K562 (cell line): ENCODE measurements around the gene SLC2A6. TPM values are rescaled to one million over a fixed set of nuclear protein-coding genes. Genes with fewer than 3 reads are reported as not detected.

Experiments used
- ATAC-seq: fragments of 200-7000 bp; cut with Tn5 transposase; 3 replicates; pipeline ENCODE4 v1.9.1; 2020; ENCODE audit warnings: moderate library complexity
- BruUV-seq: library from RNA; stranded (reverse); fragments of 400-500 nt; replicated peaks from 2 replicates; lab custom pipeline; 2021; lab: Mats Ljungman, UMichigan
- CTCF ChIA-PET: fragments of 300-600 bp; formaldehyde crosslinking; extraction: SDS; loops from one replicate; lab custom pipeline; 2021; ENCODE audit warnings: low intra/inter-chr PET ratio; lab: Yijun Ruan, JAX
- POLR2A ChIA-PET: fragments of 300-600, 350-650 bp; sonication (Branson Sonifier 250); formaldehyde crosslinking; extraction: SDS; loops from one replicate; lab custom pipeline; 2021; ENCODE audit warnings: antibody characterized with exemption, inconsistent platforms; lab: Yijun Ruan, JAX
- DNase-seq, 4 experiments: peaks; one replicate each; pipeline versions ENCODE4 v3.0.0 to v3.0.0-alpha.2; 2011 to 2018; ENCODE audit warnings: low spot score in 3 of 4, mixed read lengths in 3 of 4; ENCODE audit errors: extremely low read depth in 1 of 4
- FAIRE-seq: peaks from 2 replicates; lab custom pipeline; 2011; peaks lifted over from hg19 to GRCh38; lab: Jason Lieb, UNC
- H2AFZ ChIP-seq: 2 replicates; pipeline ENCODE4 v1.6.0; 2011; ENCODE audit warnings: low read depth, low read length, control low read depth, inconsistent platforms
- H3K27ac ChIP-seq: fragments of 200-600 bp; 3 replicates; pipeline ENCODE4 v1.8.0; 2011; ENCODE audit warnings: low read depth, mild to moderate bottlenecking, control low read depth, inconsistent platforms, low read length, moderate library complexity, mixed read lengths; ENCODE audit errors: extremely low read depth
- H3K27me3 ChIP-seq, 2 experiments: fragments of 300-600 bp in 1 of 2; 2 replicates in 1 of 2; 3 replicates in 1 of 2; pipeline versions ENCODE4 v1.6.0 to v1.8.0; 2011; ENCODE audit warnings: inconsistent platforms in 2 of 2, low read length in 2 of 2, mild to moderate bottlenecking in 1 of 2, mixed read lengths in 1 of 2, moderate library complexity in 1 of 2; ENCODE audit not compliant: control insufficient read depth in 2 of 2, insufficient read depth in 2 of 2
- H3K36me3 ChIP-seq: fragments of 300-600 bp; 3 replicates; pipeline ENCODE4 v1.8.0; 2011; ENCODE audit warnings: mild to moderate bottlenecking, low read length, inconsistent platforms; ENCODE audit not compliant: control insufficient read depth, insufficient read depth
- H3K4me1 ChIP-seq, 2 experiments: fragments of 200-600 bp in 1 of 2; replicated peaks in 1 of 2; 2 replicates in 1 of 2; 3 replicates in 1 of 2; pipeline versions ENCODE4 v1.5.1 to v1.8.0; 2011; ENCODE audit warnings: inconsistent platforms in 2 of 2, low read length in 2 of 2, mild to moderate bottlenecking in 1 of 2, mixed read lengths in 1 of 2, moderate library complexity in 1 of 2; ENCODE audit not compliant: control insufficient read depth in 2 of 2, insufficient read depth in 2 of 2
- H3K4me2 ChIP-seq: 2 replicates; pipeline ENCODE4 v1.6.1; 2011; ENCODE audit warnings: low read length, control low read depth, inconsistent platforms, mixed read lengths; ENCODE audit not compliant: insufficient read depth
- H3K4me3 ChIP-seq: fragments of 200-600 bp; sonication (generic), shearing (Covaris generic); 2 replicates; pipeline ENCODE4 v1.5.1; 2016; ENCODE audit warnings: control low read depth, inconsistent platforms
- H3K79me2 ChIP-seq: fragments of 200-600 bp; 3 replicates; pipeline ENCODE4 v1.8.0; 2011; ENCODE audit warnings: low read length, inconsistent platforms; ENCODE audit not compliant: control insufficient read depth, insufficient read depth
- H3K9ac ChIP-seq, 2 experiments: 2 replicates each; pipeline versions ENCODE4 v1.6.0 to v1.6.1; 2011; ENCODE audit warnings: low read depth in 2 of 2, low read length in 2 of 2, control low read depth in 1 of 2, inconsistent platforms in 1 of 2, mild to moderate bottlenecking in 1 of 2, mixed read lengths in 1 of 2; ENCODE audit not compliant: insufficient read depth in 1 of 2
- H3K9me1 ChIP-seq: one replicate; pipeline ENCODE4 v1.6.0; 2011; ENCODE audit warnings: inconsistent platforms, mild to moderate bottlenecking, low read length, moderate library complexity; ENCODE audit not compliant: control insufficient read depth, insufficient read depth
- H3K9me3 ChIP-seq: replicated peaks from 2 replicates; pipeline ENCODE4 v1.5.1; 2011; ENCODE audit warnings: low read depth, low read length, inconsistent platforms; ENCODE audit not compliant: control insufficient read depth, insufficient read depth
- H4K20me1 ChIP-seq: replicated peaks from 2 replicates; pipeline ENCODE4 v1.6.1; 2011; ENCODE audit warnings: low read length, inconsistent platforms, mixed read lengths; ENCODE audit not compliant: control insufficient read depth, insufficient read depth
- HDAC8 ChIP-seq: fragments of 450-650 bp; IDR thresholded peaks from 2 replicates; pipeline ENCODE4 v1.6.1; 2016; ENCODE audit warnings: mild to moderate bottlenecking, missing genetic modification characterization, moderate library complexity, missing compliant biosample characterization
- HMBOX1 ChIP-seq: sonication (generic); IDR thresholded peaks from 2 replicates; pipeline ENCODE4 v1.6.1; 2016
- NFYB ChIP-seq: IDR thresholded peaks from 2 replicates; pipeline ENCODE4 v1.6.1; 2011; ENCODE audit warnings: mild to moderate bottlenecking, moderate library complexity; ENCODE audit not compliant: insufficient read length; ENCODE audit errors: extremely low read depth
- ZNF212 ChIP-seq: fragments of 450-650 bp; formaldehyde crosslinking; IDR thresholded peaks from 2 replicates; pipeline ENCODE4 v1.4.0; 2020; ENCODE audit warnings: mild to moderate bottlenecking
- ZNF280B ChIP-seq: fragments of 250-450 bp; sonication (Bioruptor Pico); IDR thresholded peaks from 2 replicates; pipeline ENCODE4 v1.5.1; 2021; ENCODE audit warnings: mild to moderate bottlenecking
- WGBS: fragments of 100-300 bp; shearing (Covaris generic); methylation state at CpG from one replicate; pipeline ENCODE4 v1.1.6; 2016; ENCODE audit warnings: low coverage, mixed read lengths; ENCODE audit not compliant: insufficient coverage; ENCODE audit errors: missing lambda C conversion rate; 5-methylcytosine and 5-hydroxymethylcytosine counted together
- in situ Hi-C: fragments of 300-500 bp; cut with MboI; formaldehyde crosslinking; loops from 4 replicates; pipeline ENCODE4 v1.15.0; 2018; ENCODE audit warnings: inconsistent platforms, mixed read lengths
- intact Hi-C: fragments of 100-400 bp; cut with micrococcal nuclease; formaldehyde crosslinking; loops from 2 replicates; pipeline ENCODE4 v1.14.2; 2022
- polyA plus RNA-seq, 8 experiments: library from polyadenylated mRNA; depleted of rRNA in 4 of 8; stranded (reverse) in 5 of 8; unstranded in 3 of 8; fragments of >200 nt; fragmentation: Nextera tagmentation in 2 of 8; fragmentation: Illumina TruSeq in 1 of 8; extraction: Ambion mirVana in 2 of 8; extraction: Trizol in 1 of 8; gene quantifications; 2 replicates each; pipeline versions ENCODE4 v1.2.1 to v1.2.3, GENCODE V29; 2011 to 2014; ENCODE audit warnings: inconsistent platforms in 1 of 8, missing spikeins in 1 of 8
- total RNA-seq, 7 experiments: library from RNA; depleted of rRNA in 6 of 7; stranded (reverse); fragments of >200 nt in 6 of 7; fragmentation: Illumina TruSeq in 2 of 7; extraction: Trizol in 2 of 7; gene quantifications; 2 replicates each; pipeline versions ENCODE4 v1.2.1 to v1.2.3, GENCODE V29; 2011 to 2021; ENCODE audit warnings: low replicate concordance in 1 of 7

The SLC2A6 gene
- total and polyA plus RNA-seq, 9 of the 15 experiments (the other 6 are each of a cell fraction or from before 2014, with no cell fraction given): 0.04 to 0.38 (median 0.09) TPM; not detected in 3

- H3K4me2 ChIP-seq: no peak overlapping the region
- peaks cover 10% of the 10 kb centered on the region; the same call in 1 of the 2 replicates for H4K20me1 ChIP-seq
- H3K27ac ChIP-seq: no peak overlapping the region
- H3K9ac ChIP-seq: no peak overlapping the region; a peak in 1 of 4 replicates
- CTCF ChIA-PET: no interaction called here
- H3K9me3 ChIP-seq: no peaks in the 10 kb centered on the region
- ATAC-seq (no peak), DNase-seq (no peak), FAIRE-seq (no peak)
- WGBS: 29% methylated on average over 6 of the region's 11 CpGs
- no peaks in the 10 kb centered on the region for H3K9me1 ChIP-seq
- intact Hi-C loops (no loop called here), in situ Hi-C loops (no loop called here)
- H3K79me2 ChIP-seq: no peaks in the 10 kb centered on the region
- no peak overlapping the region for H2AFZ ChIP-seq
- no peak overlapping the region for H3K4me3 ChIP-seq
- no TSS peak for BruUV-seq
- TF ChIP-seq HMBOX1: no peak
- TF ChIP-seq HDAC8: no peak
- TF ChIP-seq ZNF280B (CRISPR knock-in tag): no peak
- no peak for TF ChIP-seq NFYB
- TF ChIP-seq ZNF212 (CRISPR knock-in tag): no peak
- H3K4me1 ChIP-seq: peaks cover 0 to 52% of the 10 kb centered on the region in 2 experiments; a peak in 2 of 5 replicates
- peaks cover 7 to 66% of the 10 kb centered on the region in 2 experiments; a peak in 3 of 5 replicates for H3K27me3 ChIP-seq
- POLR2A ChIA-PET: interaction anchor here (0.6 to 0.7 kb wide), 2 partner anchors 106 to 570 kb away, joined by 4 to 6 read pairs; no protein-coding TSS in a partner anchor
- no peaks in the 10 kb centered on the region for H3K36me3 ChIP-seq
These were observed 6.6 kb downstream of the SLC2A6 start for GRCh38 chr9:133472277-133472645.
